ENCODE measurements around the gene PSAP.
A peak's percentile ranks its signal among the peaks of the same experiment; 100 is the strongest.

GRCh38 chr10:71888623-71889387 lies 37.8 kb upstream of the PSAP start:
- TF ChIP-seq CTCF (IDR thresholded peaks at IDR 0.05) (peak in 3 of 12 donors; percentile 5 to 27 (median 15)), POLR2A (IDR thresholded peaks at IDR 0.05) (peak in 1 of 2 donors; percentile 37)
